Testis (tissue), 3 donors: ENCODE results near the gene ACAA2. TPM values are rescaled to one million over a fixed set of nuclear protein-coding genes. Genes with fewer than 3 reads are reported as not detected.
"Not testable (repeated sequence)": the region's sequence is repeated elsewhere in the genome, so short reads cannot be mapped to it uniquely, and the experiment has no call there.

ENCODE experiments used
- DNase-seq: peaks from one replicate; pipeline ENCODE4 v3.0.0-alpha.2; 2019
- H3K27ac ChIP-seq, 2 donors: fragments of 200-600 bp; sonication (generic); one replicate each; pipeline ENCODE4 v1.5.1; 2019
- H3K27me3 ChIP-seq: fragments of 200-600 bp; sonication (generic); one replicate; pipeline ENCODE4 v1.5.1; 2019
- H3K36me3 ChIP-seq: fragments of 200-600 bp; sonication (generic); one replicate; pipeline ENCODE4 v1.5.1; 2017; ENCODE audit warnings: low read depth; ENCODE audit errors: missing control alignments
- H3K4me1 ChIP-seq: fragments of 200-600 bp; sonication (generic); one replicate; pipeline ENCODE4 v1.5.1; 2019
- H3K4me3 ChIP-seq, 2 donors: fragments of 200-600 bp; sonication (generic); one replicate each; pipeline ENCODE4 v1.5.1; 2017 to 2019
- H3K9me3 ChIP-seq: fragments of 200-600 bp; sonication (generic); one replicate; pipeline ENCODE4 v1.5.1; 2017
- POLR2A ChIP-seq: fragments of 450-650 bp; IDR thresholded peaks from one replicate; pipeline ENCODE4 v1.6.1; 2017; ENCODE audit warnings: antibody characterized with exemption, mild to moderate bottlenecking, moderate library complexity
- WGBS, 2 donors: methylation state at CpG; one replicate each; pipeline ENCODE4 v1.1.5; 2018; 5-methylcytosine and 5-hydroxymethylcytosine counted together
- intact Hi-C: fragments of 100-400 bp; cut with DNase I; formaldehyde crosslinking; loops from one replicate; pipeline ENCODE4 v1.15.1; 2023; ENCODE audit warnings: low total_unique reads
- polyA plus RNA-seq: library from polyadenylated mRNA; stranded (reverse); fragments of 350-450 nt; fragmentation: Illumina TruSeq; extraction: RNeasy Lipid Tissue Mini Kit (QIAGEN cat#74804); gene quantifications from one replicate; pipeline ENCODE4 v1.2.3, GENCODE V29; 2014; ENCODE audit warnings: low read depth, low replicate concordance; ENCODE audit not compliant: insufficient read depth
- total RNA-seq, 2 donors: library from RNA; depleted of rRNA; stranded (reverse); fragments of >200 nt; gene quantifications; one replicate each; pipeline ENCODE4 v1.2.3, GENCODE V29; 2016
- TF ChIP-seq, protein P1 (sequence below), 3 experiments: fragments of 450-650 bp in 2 of 3; fragments of 200-600 bp in 1 of 3; sonication (generic) in 1 of 3; IDR thresholded peaks; one replicate each; pipeline ENCODE4 v1.5.1; 2016 to 2019; ENCODE audit warnings: antibody characterized with exemption in 3 of 3, mild to moderate bottlenecking in 2 of 3, moderate library complexity in 1 of 3

Gene ACAA2
- total and polyA plus RNA-seq, 3 donors from 2014 or later = 42.2 to 77.2 (median 48.7) TPM

DNA sequence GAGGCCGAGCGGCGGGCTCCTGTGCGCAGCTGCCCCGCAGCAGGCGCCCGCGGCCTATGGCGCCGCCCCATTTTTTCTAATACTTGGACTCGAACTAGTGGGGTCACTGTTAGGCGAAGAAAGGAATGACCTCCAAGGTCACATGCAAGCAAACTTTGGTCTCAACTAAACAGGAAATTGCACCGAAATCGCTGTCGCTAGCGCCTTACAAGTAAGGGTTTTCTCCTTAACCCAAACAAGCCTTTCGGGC, 339 bp downstream of the ACAA2 start:
- intact Hi-C loops = no loop called here
- H3K27me3 ChIP-seq = no peaks in the 10 kb centered on the region
- WGBS, 2 donors = 2% methylated on average over 16 to 17 of the region's 17 CpGs
- TF ChIP-seq POLR2A = no peak
- TF ChIP-seq, protein P1, sequence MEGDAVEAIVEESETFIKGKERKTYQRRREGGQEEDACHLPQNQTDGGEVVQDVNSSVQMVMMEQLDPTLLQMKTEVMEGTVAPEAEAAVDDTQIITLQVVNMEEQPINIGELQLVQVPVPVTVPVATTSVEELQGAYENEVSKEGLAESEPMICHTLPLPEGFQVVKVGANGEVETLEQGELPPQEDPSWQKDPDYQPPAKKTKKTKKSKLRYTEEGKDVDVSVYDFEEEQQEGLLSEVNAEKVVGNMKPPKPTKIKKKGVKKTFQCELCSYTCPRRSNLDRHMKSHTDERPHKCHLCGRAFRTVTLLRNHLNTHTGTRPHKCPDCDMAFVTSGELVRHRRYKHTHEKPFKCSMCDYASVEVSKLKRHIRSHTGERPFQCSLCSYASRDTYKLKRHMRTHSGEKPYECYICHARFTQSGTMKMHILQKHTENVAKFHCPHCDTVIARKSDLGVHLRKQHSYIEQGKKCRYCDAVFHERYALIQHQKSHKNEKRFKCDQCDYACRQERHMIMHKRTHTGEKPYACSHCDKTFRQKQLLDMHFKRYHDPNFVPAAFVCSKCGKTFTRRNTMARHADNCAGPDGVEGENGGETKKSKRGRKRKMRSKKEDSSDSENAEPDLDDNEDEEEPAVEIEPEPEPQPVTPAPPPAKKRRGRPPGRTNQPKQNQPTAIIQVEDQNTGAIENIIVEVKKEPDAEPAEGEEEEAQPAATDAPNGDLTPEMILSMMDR (IDR thresholded peaks at IDR 0.05) = no peak
- peak overlapping the region; percentile 91 to 96 for H3K27ac ChIP-seq
- H3K4me1 ChIP-seq = no peaks in the 10 kb centered on the region
- DNase-seq = no peak
- no peaks in the 10 kb centered on the region for H3K9me3 ChIP-seq
- H3K36me3 ChIP-seq = no peaks in the 10 kb centered on the region
- H3K4me3 ChIP-seq = peak overlapping the region; percentile 78 to 79

DNA sequence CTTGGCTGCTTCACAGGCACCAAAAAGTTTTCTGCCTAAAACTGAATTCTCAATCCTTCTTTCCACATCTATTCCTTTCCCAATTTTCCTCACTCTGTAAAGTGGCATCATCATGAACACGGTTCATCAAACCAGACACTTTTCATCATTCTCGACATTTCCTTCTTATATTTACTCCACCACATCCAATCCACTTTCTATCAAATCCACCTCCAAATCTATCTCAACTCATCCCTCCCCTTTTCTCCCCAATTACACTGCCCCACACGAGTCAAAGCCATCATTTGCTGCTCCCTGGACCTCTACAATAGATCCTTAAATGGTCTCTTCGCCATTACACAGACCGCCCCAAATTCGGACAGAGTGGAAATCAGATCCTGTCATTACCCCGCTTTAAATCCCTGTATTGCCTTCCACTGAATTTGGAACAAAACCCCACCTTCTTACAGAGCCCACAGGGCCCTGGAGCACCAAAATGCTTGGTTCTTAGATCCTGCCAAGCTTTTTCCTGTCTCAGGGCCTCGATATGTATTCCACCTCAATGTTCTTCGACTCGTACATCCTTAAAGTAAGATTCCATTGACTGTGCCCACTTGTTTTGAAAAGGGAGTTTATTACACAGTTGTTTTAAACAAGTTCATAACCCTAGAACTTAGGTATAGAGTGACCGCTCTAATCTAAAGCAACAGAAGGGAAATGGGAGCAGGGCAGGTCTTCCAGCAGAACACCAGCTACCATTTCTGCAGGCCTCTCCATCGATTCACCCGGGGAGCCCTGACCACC, 856 bp downstream of the ACAA2 start:
- H3K4me1 ChIP-seq = no peaks in the 10 kb centered on the region
- no peaks in the 10 kb centered on the region for H3K9me3 ChIP-seq
- H3K36me3 ChIP-seq = no peaks in the 10 kb centered on the region
- intact Hi-C loops = no loop called here
- H3K27ac ChIP-seq = peak overlapping the region; percentile 91 to 96
- no peaks in the 10 kb centered on the region for H3K27me3 ChIP-seq
- WGBS, 2 donors = 31 to 32% methylated on average over 13 of the region's 13 CpGs
- H3K4me3 ChIP-seq = peak overlapping the region; percentile 78 to 79
- TF ChIP-seq POLR2A = no peak
- TF ChIP-seq, protein P1 (IDR thresholded peaks at IDR 0.05) = no peak
- no peak for DNase-seq

DNA sequence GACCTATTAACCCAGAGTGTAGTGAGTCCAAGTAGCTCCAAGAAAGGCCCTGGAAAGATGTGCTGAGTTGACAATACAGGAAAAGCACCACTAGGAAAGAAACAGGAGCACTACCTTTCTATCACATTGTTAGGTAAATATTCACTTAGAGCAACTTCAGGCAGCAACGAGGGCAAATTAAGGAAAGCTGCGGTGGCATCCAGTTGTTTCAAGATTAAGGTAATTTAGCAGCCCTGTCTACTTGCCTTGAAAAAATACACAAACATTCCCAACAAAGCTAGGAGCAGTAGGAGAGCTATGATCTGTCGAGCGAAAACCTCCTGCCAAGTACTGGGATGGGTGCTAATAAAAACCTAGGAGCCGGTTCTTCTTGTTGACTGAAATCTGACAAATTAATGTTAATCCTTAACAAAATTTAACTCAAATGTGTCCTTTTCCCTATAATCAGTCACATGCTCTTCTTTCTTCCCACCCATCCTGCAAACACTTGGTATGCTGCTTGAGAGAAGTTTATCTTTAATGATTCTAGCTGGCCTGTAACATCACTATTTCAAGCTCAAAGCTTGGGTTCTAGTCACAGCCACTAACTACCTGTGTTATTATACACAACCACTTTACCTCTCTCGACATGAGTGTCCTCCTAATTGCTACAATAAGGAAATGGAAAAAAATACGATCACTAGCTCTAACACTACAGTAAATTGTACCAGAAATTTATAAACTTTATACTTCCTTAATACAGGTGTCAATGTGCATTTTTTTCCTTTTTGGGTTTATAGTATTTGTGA, 2.0 kb downstream of the ACAA2 start:
- intact Hi-C loops = no loop called here
- Histone ChIP-seq H3K36me3 (no peaks in the 10 kb centered on the region), H3K27me3 (no peaks in the 10 kb centered on the region), H3K9me3 (no peaks in the 10 kb centered on the region), H3K4me1 (no peaks in the 10 kb centered on the region), H3K4me3 (no peak overlapping the region), H3K27ac (no peak overlapping the region)
- TF ChIP-seq, protein P1 (IDR thresholded peaks at IDR 0.05) = no peak
- TF ChIP-seq POLR2A = no peak
- DNase-seq = no peak
- WGBS, 2 donors = 47 to 63% methylated on average over 7 of the region's 7 CpGs

DNA sequence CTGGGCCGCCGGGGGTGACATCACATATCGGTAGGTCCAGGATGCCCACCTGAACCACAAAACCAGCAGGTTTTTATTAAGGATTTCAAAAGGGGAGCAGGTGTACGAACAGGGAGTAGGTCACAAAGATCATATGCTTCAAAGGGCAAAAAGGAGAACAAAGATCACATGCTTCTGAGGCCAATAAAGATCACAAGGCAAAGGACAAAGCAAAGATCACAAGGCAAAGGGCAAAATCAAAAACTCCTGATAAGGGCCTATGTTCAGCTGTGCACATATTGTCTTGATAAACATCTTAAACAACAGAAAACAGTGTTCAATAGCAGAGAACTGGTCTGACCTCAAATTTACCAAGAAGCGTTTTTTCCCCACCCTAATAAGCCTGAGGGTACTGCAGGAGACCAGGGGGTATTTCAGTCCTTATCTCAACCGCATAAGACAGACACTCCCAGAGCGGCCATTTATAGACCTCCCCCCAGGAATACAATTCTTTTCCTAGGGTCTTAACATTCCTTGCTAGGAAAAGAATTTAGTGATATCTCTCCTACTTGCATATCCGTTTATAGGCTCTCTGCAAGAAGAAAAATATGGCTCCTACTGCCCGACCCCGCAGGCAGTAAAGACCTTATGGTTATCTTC, 4.7 kb downstream of the ACAA2 start:
- DNase-seq, H3K27me3 ChIP-seq, H3K36me3 ChIP-seq, H3K27ac ChIP-seq, intact Hi-C loops, H3K9me3 ChIP-seq, H3K4me3 ChIP-seq, H3K4me1 ChIP-seq: not testable (repeated sequence)
- WGBS, 2 donors = 95 to 96% methylated on average over 10 of the region's 10 CpGs

DNA sequence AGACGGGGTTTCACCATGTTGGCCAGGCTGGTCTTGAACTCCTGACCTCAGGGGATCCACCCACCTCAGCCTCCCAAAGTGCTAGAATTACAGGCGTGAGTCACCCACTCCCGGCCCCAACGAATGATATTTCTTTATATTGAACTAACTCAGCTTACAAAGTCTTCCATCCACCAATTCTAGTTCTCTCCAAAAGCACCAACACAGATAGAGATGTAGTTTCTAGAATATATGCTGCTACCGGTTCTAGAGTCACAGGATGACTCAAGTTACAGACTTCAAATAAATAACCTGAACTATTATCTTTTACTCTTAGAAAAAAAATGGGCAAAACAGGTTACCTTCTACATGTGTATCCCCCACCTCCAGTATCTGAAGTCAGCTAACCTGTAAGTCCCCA, 9.2 kb downstream of the ACAA2 start:
- no peak for TF ChIP-seq POLR2A
- TF ChIP-seq, protein P1 (IDR thresholded peaks at IDR 0.05) = no peak
- Histone ChIP-seq H3K4me1 (no peaks in the 10 kb centered on the region), H3K27ac (no peak overlapping the region), H3K4me3 (no peak overlapping the region), H3K27me3 (no peaks in the 10 kb centered on the region), H3K9me3 (no peaks in the 10 kb centered on the region), H3K36me3 (no peaks in the 10 kb centered on the region)
- 94 to 95% methylated on average over 5 of the region's 5 CpGs for WGBS, 2 donors
- no peak for DNase-seq
- intact Hi-C loops = no loop called here
